Ishikawa (cell line): ENCODE data around the gene SPATA17.

Source experiments
- CEBPB ChIP-seq: IDR thresholded peaks from 2 replicates; pipeline ENCODE4 v1.6.1; 2012
- CREB1 ChIP-seq: IDR thresholded peaks from 2 replicates; pipeline ENCODE4 v1.6.1; 2012; ENCODE audit warnings: low read depth
- EGR1 ChIP-seq: IDR thresholded peaks from 2 replicates; pipeline ENCODE4 v1.6.1; 2012
- EP300 ChIP-seq: IDR thresholded peaks from 2 replicates; pipeline ENCODE4 v1.6.1; 2012; ENCODE audit warnings: borderline replicate concordance
- FOXM1 ChIP-seq: IDR thresholded peaks from 2 replicates; pipeline ENCODE4 v1.6.1; 2012; ENCODE audit warnings: low read depth, borderline replicate concordance
- MAX ChIP-seq: IDR thresholded peaks from 2 replicates; pipeline ENCODE4 v1.6.1; 2012
- NFIC ChIP-seq: IDR thresholded peaks from 2 replicates; pipeline ENCODE4 v1.6.1; 2012
- RAD21 ChIP-seq: IDR thresholded peaks from 2 replicates; pipeline ENCODE4 v1.6.1; 2012; ENCODE audit warnings: low read depth
- REST ChIP-seq: IDR thresholded peaks from 2 replicates; pipeline ENCODE4 v1.6.1; 2012; ENCODE audit warnings: low read depth, mild to moderate bottlenecking
- TAF1 ChIP-seq: IDR thresholded peaks from 2 replicates; pipeline ENCODE4 v1.6.1; 2012; ENCODE audit warnings: low read depth, mild to moderate bottlenecking
- TCF12 ChIP-seq: IDR thresholded peaks from 2 replicates; pipeline ENCODE4 v1.6.1; 2012; ENCODE audit warnings: low read depth
- TEAD4 ChIP-seq: IDR thresholded peaks from 2 replicates; pipeline ENCODE4 v1.6.1; 2012
- USF1 ChIP-seq: IDR thresholded peaks from 2 replicates; pipeline ENCODE4 v1.6.1; 2012
- YY1 ChIP-seq: IDR thresholded peaks from 2 replicates; pipeline ENCODE4 v1.6.1; 2012; ENCODE audit warnings: low read depth
- ZBTB7A ChIP-seq: IDR thresholded peaks from 2 replicates; pipeline ENCODE4 v1.6.1; 2012; ENCODE audit warnings: low read depth

Gene SPATA17

GRCh38 chr1:217661407-217661806 lies 30.3 kb downstream of the SPATA17 start:
- TF ChIP-seq CEBPB: no peak
- TF ChIP-seq TEAD4: no peak
- TF ChIP-seq EGR1: no peak
- no peak for TF ChIP-seq ZBTB7A
- TF ChIP-seq USF1: no peak
- no peak for TF ChIP-seq MAX
- no peak for TF ChIP-seq TCF12
- TF ChIP-seq REST: no peak
- no peak for TF ChIP-seq CREB1

- TF ChIP-seq TEAD4 (no peak), FOXM1 (no peak), RAD21 (no peak), REST (no peak)
Measured at GRCh38 chr1:217668351-217668940, 37.3 kb downstream of the SPATA17 start.

GRCh38 chr1:217673387-217673786 lies 42.2 kb downstream of the SPATA17 start:
- TF ChIP-seq USF1 (no peak), FOXM1 (no peak), YY1 (no peak)

GRCh38 chr1:217674028-217674729 lies 43.0 kb downstream of the SPATA17 start:
- TF ChIP-seq TEAD4 (no peak), REST (no peak), CREB1 (no peak), TCF12 (no peak), EGR1 (no peak), RAD21 (no peak)

GRCh38 chr1:217681806-217682205 lies 50.7 kb downstream of the SPATA17 start:
- TF ChIP-seq EP300 (no peak), YY1 (no peak), ZBTB7A (no peak), REST (no peak), RAD21 (no peak), TCF12 (no peak), CREB1 (no peak), MAX (no peak), USF1 (no peak), NFIC (no peak), TEAD4 (no peak), EGR1 (no peak), CEBPB (no peak), FOXM1 (no peak), TAF1 (no peak)
